Left forelimb (tissue), 1 donor: Measurements from ENCODE around the gene CASTOR2.
"Not testable (repeated sequence)": the region's sequence is repeated elsewhere in the genome, so short reads cannot be mapped to it uniquely, and the experiment has no call there.

Experiments
- DNase-seq: peaks from one replicate; pipeline ENCODE4 v3.0.0-alpha.2; 2018; ENCODE audit warnings: low spot score

The CASTOR2 gene

GRCh38 chr7:74994869-74995543, 30.5 kb downstream of the CASTOR2 start:
- not testable (repeated sequence) for DNase-seq

DNA sequence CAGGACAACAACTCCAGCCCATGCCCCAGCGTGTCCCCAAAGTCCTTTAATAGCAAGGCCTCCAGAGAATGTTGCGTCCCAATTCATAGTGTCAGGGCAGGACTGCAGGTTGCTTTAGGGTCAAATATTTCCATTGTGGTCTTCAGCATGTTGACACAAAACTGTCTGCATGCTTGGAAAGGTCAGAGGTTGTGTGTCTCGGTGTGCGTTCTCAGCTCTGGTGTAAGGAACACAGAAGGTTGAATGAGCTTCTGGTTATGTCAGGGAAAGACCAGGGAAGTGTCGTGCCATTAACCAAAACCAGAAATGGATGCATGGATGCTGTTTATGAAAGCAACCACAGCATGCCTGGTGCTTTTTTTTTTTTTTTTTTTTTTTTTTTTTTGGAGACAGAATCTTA, 31.9 kb downstream of the CASTOR2 start:
- not testable (repeated sequence) for DNase-seq

DNA sequence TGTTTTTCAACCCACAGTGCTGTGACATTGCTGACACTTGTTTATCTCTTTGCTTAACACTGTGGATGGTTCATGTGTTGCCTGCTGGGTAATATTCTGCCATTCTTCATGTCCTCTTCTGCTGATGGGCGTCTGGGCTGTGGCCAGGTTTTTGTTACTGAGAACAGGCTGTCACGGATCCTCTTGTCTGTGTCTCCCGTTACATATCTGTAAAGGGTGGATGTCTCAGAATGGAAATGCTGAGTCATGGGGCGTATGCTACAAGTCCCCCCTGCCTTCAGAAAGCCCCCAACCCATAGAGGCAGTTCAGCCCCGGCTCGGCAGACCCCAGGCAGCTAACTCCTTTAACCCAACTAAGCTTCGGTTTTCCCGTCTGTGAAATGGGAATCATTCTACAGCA, 33.3 kb downstream of the CASTOR2 start:
- DNase-seq, result not testable (repeated sequence)

- DNase-seq, result not testable (repeated sequence)
These were observed 36.9 kb downstream of the CASTOR2 start for GRCh38 chr7:75001356-75001755.

- no peak for DNase-seq
These were observed 45.5 kb downstream of the CASTOR2 start for GRCh38 chr7:75010036-75010435.

GRCh38 chr7:75017832-75018231, 53.3 kb downstream of the CASTOR2 start:
- DNase-seq, result no peak

DNA sequence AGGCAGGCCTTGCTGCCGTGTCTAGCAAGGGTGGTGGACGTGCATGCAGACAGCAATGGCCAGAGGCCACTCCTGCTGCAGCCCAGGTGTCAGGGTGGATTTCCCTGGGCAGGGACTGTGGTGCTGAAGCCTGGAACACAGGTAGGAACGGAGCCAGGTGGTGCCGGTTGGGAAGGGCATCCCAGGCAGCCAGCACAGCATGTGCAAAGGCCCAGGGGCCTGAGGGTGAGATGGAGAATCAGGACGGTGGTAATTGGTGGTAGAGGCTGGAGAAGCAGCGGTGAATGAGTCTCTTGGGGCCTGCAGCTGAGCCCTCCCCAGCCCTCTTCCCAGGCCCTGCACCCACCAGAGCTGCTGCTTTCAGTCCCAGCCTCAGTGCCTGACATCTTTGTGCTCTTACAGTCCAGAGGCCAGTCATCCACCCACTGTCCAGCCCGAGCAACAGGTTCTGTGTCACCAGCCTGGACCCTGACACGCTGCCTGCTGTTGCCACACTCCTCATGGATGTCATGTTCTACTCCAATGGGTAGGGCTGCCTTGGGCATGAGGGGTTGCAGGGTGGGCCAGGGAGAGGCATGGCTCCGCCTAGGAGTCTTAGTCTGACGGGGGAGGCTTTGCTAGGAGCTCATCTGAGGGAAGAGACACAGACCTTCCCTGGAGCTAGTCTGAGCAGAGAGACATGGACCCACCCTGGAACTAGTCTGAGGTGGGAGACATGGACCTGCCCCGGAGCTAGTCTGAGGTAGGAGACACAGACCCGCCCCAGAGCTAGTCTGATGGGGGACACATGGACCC, 54.3 kb downstream of the CASTOR2 start:
- DNase-seq, result no peak

DNA sequence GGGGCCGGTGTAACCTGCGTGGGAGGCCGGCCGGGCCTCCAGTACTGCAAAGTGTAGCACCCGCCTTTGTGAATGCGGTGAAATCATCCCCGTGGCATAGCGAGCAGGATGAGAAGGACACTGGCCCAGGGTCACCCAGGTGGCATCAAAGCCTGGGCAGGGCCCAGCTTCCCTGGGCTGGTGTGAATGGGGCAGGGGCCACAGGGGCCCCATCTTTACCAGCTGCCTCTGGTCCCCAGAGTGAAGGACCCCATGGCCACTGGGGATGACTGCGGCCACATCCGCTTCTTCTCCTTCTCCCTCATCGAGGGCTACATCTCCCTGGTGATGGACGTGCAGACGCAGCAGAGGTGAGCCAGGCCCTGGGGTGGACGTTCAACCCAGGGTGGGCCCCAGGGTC, 55.3 kb downstream of the CASTOR2 start:
- DNase-seq, result no peak

GRCh38 chr7:75024922-75025321, 60.4 kb downstream of the CASTOR2 start:
- no peak for DNase-seq

GRCh38 chr7:75028299-75028698, 63.8 kb downstream of the CASTOR2 start:
- no peak for DNase-seq

- no peak for DNase-seq
These were observed 68.6 kb downstream of the CASTOR2 start for GRCh38 chr7:75033064-75033463.

DNA sequence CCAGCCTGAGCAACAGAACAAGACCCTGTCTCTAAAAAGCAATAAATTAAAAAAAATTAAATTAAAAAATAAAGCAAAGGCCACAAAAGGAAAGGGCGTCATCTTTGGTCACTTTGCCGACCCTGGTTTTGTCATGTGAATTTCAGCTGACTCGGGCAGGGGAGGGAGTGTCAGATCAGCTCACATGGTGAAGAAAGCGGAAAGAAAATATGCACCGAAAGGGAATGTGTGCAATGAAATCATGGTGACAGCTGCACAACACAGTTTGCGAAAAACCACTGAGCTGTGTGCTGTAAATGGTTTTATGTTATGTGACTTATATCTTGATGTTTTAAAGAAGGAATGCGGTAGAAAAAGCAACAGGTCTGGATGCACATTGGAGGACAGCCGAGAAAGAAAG, 69.3 kb downstream of the CASTOR2 start:
- DNase-seq, result no peak

DNA sequence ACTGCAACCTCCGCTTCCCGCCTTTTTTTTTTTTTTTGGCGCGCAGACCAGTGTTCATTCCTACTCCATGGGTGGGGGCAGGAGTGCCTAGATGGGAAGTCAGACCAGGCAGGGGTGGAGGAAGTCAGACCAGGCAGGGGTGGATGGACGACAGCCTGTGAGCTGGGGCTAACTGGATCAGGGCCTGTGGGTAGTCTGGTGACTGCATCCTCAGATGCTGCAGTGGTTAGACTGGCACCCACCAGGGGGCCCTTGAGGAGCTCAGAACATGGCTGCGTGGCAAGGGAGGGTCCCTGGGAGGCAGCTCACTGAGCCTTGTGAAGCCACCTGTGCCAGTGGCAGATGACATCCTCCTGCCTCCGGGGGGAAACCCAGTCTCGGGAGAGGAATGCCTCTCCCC, 74.0 kb downstream of the CASTOR2 start:
- no peak for DNase-seq

DNA sequence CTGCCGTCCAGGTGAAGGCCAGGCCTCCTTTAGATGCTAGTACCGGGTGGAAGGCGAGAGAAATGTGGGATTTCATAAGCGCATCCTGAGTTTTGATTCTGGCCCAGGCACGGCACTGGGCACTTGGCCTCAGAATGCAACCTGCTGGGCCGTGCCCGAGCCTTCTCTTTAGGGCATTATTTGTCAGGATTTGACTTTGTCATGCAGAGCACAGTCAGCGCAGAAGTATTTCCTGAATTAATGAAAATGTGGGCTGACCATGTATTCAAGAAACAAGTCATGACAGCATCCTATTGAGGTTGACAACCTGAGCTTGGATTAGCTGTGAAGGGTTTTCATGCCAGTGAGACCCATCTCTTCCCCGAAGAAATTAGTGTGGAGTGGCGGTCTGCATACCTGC, 74.7 kb downstream of the CASTOR2 start:
- no peak for DNase-seq

- no peak for DNase-seq
These were observed 75.2 kb downstream of the CASTOR2 start for GRCh38 chr7:75039709-75040108.

DNA sequence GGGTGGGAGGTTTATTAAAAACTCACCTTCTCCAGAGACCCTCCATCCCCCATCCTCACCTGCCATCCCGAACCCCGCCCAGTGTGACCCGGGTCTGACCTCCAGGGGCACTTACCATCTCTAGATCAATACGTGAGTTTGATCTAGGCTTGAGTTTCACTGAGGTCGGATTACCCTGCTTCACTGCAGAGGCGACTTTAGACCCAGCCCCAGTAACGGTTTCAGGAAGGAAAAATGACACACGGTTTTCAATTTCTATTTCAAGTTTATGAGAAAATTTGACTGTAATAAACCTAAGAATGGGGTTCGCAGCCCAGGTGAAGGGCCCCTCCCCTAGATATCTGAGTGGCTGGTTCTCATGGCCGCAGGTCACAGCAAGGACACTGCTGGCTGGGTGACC, 76.0 kb downstream of the CASTOR2 start:
- no peak for DNase-seq

- DNase-seq, result no peak
These were observed 77.8 kb downstream of the CASTOR2 start for GRCh38 chr7:75042286-75042685.

GRCh38 chr7:75042831-75043703, 78.6 kb downstream of the CASTOR2 start:
- no peak for DNase-seq

DNA sequence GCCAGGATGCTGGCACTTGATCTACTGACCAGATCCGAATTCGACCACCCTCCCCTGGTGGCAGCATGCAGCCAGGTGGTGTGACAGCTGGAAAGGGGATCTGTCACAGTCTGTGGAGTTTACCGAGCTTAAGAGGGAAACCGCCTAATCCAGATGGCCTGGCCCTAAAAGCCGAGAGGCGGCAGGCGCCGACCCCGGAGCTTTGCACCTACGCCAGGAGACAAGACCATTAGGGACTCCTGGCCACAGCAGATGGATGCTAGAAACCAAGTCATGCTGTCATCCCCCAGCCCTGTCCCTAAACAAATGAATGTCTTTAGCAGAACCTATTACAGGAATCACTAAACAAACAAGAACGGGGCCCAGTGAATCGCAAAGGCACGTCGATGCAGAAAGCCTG, 81.4 kb downstream of the CASTOR2 start:
- DNase-seq, result no peak

DNA sequence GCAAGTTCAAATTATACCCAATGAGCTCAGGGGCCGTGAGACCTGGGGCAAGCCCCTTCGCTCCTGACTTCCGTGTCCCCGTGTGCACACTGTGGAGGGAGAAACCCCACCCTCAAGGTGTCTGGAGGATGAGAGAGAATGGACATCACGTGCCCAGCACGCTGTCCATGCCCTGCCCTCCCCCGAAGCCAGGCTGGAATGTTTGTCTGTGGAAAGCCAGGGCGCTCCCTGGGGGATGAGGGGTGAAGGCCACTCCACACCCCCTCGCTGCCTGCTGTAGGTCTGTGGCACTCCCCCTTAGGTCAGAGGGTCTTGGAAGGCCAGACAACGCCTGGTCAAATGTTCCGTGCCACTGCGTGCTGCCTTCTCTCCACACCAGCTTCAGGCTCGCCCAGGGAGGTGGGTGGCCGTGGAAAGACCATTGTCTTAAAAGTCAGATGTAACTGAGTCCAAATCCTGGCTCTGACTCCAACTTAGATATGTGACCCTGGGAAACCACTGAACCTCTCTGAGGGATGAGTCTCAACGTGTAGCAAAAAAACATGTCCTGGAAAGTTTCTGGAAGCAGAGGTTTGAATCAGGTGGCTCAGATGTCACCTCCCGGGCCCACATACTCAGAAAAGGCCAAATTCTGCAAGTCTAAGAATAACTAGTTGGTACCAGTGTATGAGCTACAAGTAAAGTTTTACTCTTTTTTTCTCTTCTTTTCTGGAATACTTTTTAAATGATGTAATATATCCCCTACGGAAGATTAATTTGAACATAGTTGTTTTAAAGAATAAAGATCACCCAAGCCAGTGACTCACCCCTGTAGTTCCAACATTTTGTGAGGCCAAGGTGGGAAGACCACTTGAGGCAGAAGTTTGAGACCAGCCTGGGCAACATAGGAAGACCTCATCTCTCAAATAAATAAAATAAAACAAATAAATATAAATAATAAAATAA, 84.2 kb downstream of the CASTOR2 start:
- no peak for DNase-seq

- no peak for DNase-seq
These were observed 85.3 kb downstream of the CASTOR2 start for GRCh38 chr7:75049817-75050216.

DNA sequence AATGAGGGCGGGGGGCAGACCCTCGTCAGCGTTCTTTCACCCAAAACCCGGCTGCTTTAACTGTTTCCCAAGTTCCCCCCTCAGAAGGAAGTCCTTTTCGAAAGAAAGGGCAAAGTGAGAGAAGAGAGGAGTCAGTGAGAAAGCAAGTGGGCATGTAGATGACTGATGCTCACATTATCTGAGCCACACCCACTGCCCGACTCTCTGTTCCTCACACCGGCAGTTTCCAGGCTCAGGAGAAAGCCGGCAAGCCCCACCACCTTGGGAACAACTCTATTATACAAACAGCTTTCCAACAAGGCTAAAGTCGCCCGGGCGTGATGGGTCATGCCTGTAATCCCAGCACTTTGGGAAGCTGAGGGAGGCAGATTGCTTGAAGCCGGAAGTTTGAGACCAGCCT, 86.0 kb downstream of the CASTOR2 start:
- DNase-seq, result no peak
